ENCODE results near the gene RAB18.

- no peak for TF ChIP-seq CTCF (IDR thresholded peaks at IDR 0.05; ENCODE audit: low read depth, low read length, poor library complexity, severe bottlenecking)
- no peak for TF ChIP-seq EZH2phosphoT487 (IDR thresholded peaks at IDR 0.05; ENCODE audit: borderline replicate concordance, low read length)
Observed at GRCh38 chr10:27536437-27536836, 32.3 kb downstream of the RAB18 start.
